Activated CD4-positive, alpha-beta T cell treated with anti-CD3 and anti-CD28 coated beads for 24 hours (primary cell): ENCODE measurements around the gene TMEM156.

ENCODE experiments used
- DNase-seq, 2 donors: peaks; one replicate each; pipeline ENCODE4 v3.0.0-alpha.2; 2020; ENCODE audit warnings: low read depth in 2 of 2

TMEM156 gene

DNA sequence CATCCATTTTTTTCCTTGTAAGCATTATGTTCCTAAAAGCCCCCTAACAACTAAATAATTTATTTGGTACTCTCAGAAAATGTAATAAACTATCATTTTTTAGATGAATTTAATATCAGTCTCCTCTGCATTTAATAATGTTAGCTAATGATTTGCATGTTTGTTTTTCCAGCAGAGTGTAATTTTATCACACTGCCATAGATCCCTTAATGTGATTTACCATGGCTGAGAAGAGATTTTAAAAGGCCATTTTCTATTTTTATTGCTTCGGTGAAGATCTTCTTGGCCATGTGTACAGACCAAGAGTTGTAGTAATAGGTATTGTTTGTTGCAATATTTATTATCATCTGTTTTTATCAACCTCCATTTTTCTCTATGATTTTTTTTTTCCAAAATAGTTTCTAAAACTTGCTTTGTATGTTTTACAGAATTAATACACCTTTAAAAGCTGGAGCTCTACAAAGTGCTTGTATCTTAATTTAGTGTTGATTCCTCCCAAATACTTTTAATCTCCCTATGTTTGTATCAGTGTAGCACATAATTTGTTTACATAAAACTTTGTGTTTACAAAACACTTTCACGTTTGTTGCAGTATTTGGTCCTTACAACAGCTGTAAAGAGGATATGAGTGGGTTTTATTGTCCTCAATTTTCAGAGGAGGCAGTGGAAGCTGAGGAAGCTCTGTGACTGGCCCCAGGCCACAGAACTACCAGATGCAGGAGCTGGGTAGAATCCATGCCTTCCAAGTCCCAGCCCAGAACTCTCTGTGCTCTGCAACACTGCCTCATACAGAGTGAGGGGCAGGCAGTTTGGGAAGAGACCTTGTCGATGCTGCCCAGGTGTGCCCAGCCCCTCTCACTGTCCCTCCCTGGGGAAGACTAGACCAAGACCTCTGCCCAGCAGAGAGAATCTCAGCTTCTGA lies 106.5 kb downstream of the TMEM156 start:
- no peak for DNase-seq

GRCh38 chr4:38924353-38924752 lies 107.9 kb downstream of the TMEM156 start:
- DNase-seq: no peak

- no peak for DNase-seq
Observed at GRCh38 chr4:38923746-38924145, 108.5 kb downstream of the TMEM156 start.

- no peak for DNase-seq
Observed at GRCh38 chr4:38921151-38921550, 111.1 kb downstream of the TMEM156 start.

DNA sequence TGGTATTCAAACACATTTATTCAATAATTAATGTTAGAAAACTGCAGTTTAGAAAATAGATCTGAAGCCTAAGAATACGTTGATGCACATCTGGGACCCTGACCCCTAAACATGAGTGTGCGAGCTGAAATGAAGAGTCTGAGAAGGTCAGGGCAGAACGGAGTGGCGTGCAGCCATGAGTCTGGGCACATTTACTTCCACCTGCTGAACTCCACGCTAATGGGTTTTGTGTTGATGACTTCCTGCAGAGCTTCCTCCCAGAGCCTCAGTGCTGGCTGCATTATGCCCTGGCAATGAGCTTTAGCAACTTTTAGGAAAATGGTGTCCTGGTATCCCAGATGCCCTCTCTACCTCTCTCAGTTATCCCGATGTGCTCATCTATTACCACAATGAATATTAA lies 111.5 kb downstream of the TMEM156 start:
- DNase-seq: no peak

DNA sequence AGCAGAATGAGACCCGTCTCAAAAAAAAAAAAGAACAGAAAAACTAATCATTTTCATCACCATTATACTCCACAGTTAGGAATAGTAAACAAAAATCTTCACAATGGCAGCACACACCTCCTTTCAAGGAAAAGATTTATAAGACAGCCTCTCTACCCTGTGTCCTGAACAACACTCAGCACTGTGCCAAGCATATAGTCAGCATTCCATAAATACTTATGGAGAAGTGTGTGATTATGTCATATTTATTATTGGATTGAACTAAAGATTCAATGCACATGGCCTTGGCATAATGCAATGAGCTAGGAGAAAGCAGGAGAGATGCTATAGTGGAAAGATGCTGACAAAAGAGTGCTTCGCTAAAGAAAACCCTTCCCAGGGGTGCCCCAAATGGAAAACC lies 112.0 kb downstream of the TMEM156 start:
- DNase-seq: no peak

DNA sequence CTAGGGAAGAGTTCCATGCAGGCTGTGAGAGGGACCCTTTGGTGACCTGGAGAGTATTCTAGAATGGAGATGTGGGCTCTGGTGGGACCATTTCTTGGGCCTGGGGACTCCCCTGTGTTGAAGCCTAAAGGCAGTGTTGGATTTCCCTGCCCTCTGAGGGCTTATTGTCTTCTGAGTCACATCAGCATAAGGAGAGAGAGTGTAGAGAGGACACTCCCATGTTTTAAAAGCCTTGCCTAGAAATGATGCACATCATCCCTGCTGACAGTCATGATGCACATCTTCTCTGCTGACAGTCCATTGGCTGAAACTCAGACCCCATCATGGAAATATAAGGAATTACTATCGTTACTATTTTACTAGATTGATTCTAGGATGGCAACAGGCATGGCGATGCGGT lies 112.7 kb downstream of the TMEM156 start:
- DNase-seq: no peak

GRCh38 chr4:38917481-38918025 lies 114.7 kb downstream of the TMEM156 start:
- no peak for DNase-seq
